Lung (tissue), 12 donors: Measurements from ENCODE around the gene UBE2I. TPM values are rescaled to one million over a fixed set of nuclear protein-coding genes. Genes with fewer than 3 reads are reported as not detected.

Source experiments
- ATAC-seq: fragments of 200-7000 bp; cut with Tn5 transposase; one replicate; pipeline ENCODE4 v1.9.1; 2020; ENCODE audit warnings: moderate number of reproducible peaks; ENCODE audit not compliant: insufficient read depth, low FRiP score
- DNase-seq, 3 donors: peaks; one replicate each; pipeline ENCODE4 v3.0.0-alpha.2; 2013 to 2017
- H3K27ac ChIP-seq, 2 donors: one replicate each; pipeline ENCODE4 v1.5.1; 2013; ENCODE audit warnings: mild to moderate bottlenecking in 2 of 2, moderate library complexity in 2 of 2, control low read depth in 1 of 2, inconsistent platforms in 1 of 2, low read depth in 1 of 2, low read length in 1 of 2
- H3K27me3 ChIP-seq, 3 donors: one replicate each; pipeline ENCODE4 v1.5.1; 2013; ENCODE audit warnings: low read length in 2 of 3; ENCODE audit not compliant: control insufficient read depth in 3 of 3, insufficient read depth in 3 of 3
- H3K36me3 ChIP-seq, 4 donors: one replicate each; pipeline ENCODE4 v1.5.1; 2013; ENCODE audit warnings: low read length in 4 of 4, mild to moderate bottlenecking in 1 of 4, moderate library complexity in 1 of 4; ENCODE audit not compliant: control insufficient read depth in 4 of 4, insufficient read depth in 4 of 4
- H3K4me1 ChIP-seq, 5 donors: one replicate each; pipeline ENCODE4 v1.5.1; 2013; ENCODE audit warnings: low read length in 5 of 5, mild to moderate bottlenecking in 2 of 5, moderate library complexity in 1 of 5; ENCODE audit not compliant: control insufficient read depth in 5 of 5, insufficient read depth in 5 of 5
- H3K4me3 ChIP-seq: one replicate; pipeline ENCODE4 v1.5.1; 2013; ENCODE audit warnings: mild to moderate bottlenecking, control low read depth, moderate library complexity
- H3K9ac ChIP-seq, 2 donors: one replicate each; pipeline ENCODE4 v1.5.1; 2013; ENCODE audit warnings: low read length in 2 of 2, control low read depth in 1 of 2; ENCODE audit not compliant: insufficient read depth in 1 of 2
- H3K9me3 ChIP-seq, 4 donors: one replicate each; pipeline ENCODE4 v1.5.1; 2013; ENCODE audit warnings: low read length in 3 of 4, mild to moderate bottlenecking in 1 of 4, moderate library complexity in 1 of 4; ENCODE audit not compliant: control insufficient read depth in 4 of 4, insufficient read depth in 3 of 4
- CTCF ChIP-seq: IDR thresholded peaks from 2 replicates; pipeline ENCODE4 v1.5.1; 2012; ENCODE audit warnings: mild to moderate bottlenecking; ENCODE audit errors: control extremely low read depth, extremely low read depth
- WGBS, 2 donors: extraction: QIAGEN DNeasy Blood & Tissue Kit; methylation state at CpG; one replicate each; pipeline ENCODE4 v1.1.7; 2013; 5-methylcytosine and 5-hydroxymethylcytosine counted together
- polyA plus RNA-seq, 2 donors: library from polyadenylated mRNA; stranded (reverse); fragments of 200-250 nt; gene quantifications; one replicate each; pipeline ENCODE4 v1.2.1, GENCODE V29; 2013
- total RNA-seq, 2 donors: library from RNA; depleted of rRNA in 1 of 2; stranded (reverse); fragments of >200 nt in 1 of 2; gene quantifications; one replicate each; pipeline ENCODE4 v1.2.1, GENCODE V29; 2014 to 2021
- donor health status: control.
- donor health status: control.
- donor health status: Bipolar disorder and iron deficiency.
- donor health status: healthy.
- donor health status: DM: yes; HTN: yes; CAD: no.

Gene UBE2I
- total and polyA plus RNA-seq, 4 donors, result 63.9 to 96.8 (median 81.5) TPM

GRCh38 chr16:1347962-1348361 lies 38.5 kb downstream of the UBE2I start:
- Histone ChIP-seq H3K4me3 (no peak overlapping the region), H3K27ac (no peak overlapping the region), H3K9me3 (no peaks in the 10 kb centered on the region), H3K4me1 (peaks cover 4 to 17% (median 6%) of the 10 kb centered on the region in 5 donors), H3K27me3 (no peaks in the 10 kb centered on the region), H3K36me3 (peaks cover 0 to 23% (median 10%) of the 10 kb centered on the region in 4 donors), H3K9ac (no peak overlapping the region)
- DNase-seq (no peak), ATAC-seq (no peak)
- TF ChIP-seq CTCF, result no peak
- 90 to 92% methylated on average over 29 of the region's 29 CpGs for WGBS, 2 donors

GRCh38 chr16:1348441-1348840 lies 39.0 kb downstream of the UBE2I start:
- H3K9me3 ChIP-seq, result no peaks in the 10 kb centered on the region
- H3K36me3 ChIP-seq, result peaks cover 0 to 23% (median 10%) of the 10 kb centered on the region in 4 donors
- no peak for TF ChIP-seq CTCF
- no peak for ATAC-seq
- H3K4me1 ChIP-seq, result peaks cover 4 to 17% (median 6%) of the 10 kb centered on the region in 5 donors
- no peak overlapping the region for H3K27ac ChIP-seq
- H3K4me3 ChIP-seq, result no peak overlapping the region
- DNase-seq, result no peak
- no peak overlapping the region for H3K9ac ChIP-seq
- no peaks in the 10 kb centered on the region for H3K27me3 ChIP-seq
- WGBS, 2 donors, result 93 to 94% methylated on average over 14 to 15 of the region's 15 CpGs

GRCh38 chr16:1348926-1349325 lies 39.5 kb downstream of the UBE2I start:
- H3K27ac ChIP-seq, result no peak overlapping the region
- DNase-seq (no peak), ATAC-seq (no peak)
- H3K4me1 ChIP-seq, result peaks cover 4 to 17% (median 6%) of the 10 kb centered on the region in 5 donors
- no peak for TF ChIP-seq CTCF
- H3K4me3 ChIP-seq, result no peak overlapping the region
- H3K27me3 ChIP-seq, result no peaks in the 10 kb centered on the region
- no peaks in the 10 kb centered on the region for H3K9me3 ChIP-seq
- H3K36me3 ChIP-seq, result peaks cover 0 to 23% (median 10%) of the 10 kb centered on the region in 4 donors
- H3K9ac ChIP-seq, result no peak overlapping the region
- WGBS, 2 donors, result 87 to 93% methylated on average over 14 of the region's 14 CpGs

GRCh38 chr16:1349351-1349750 lies 39.9 kb downstream of the UBE2I start:
- no peak overlapping the region for H3K4me3 ChIP-seq
- H3K9ac ChIP-seq, result no peak overlapping the region
- ATAC-seq (no peak), DNase-seq (no peak)
- no peak overlapping the region for H3K27ac ChIP-seq
- peaks cover 4 to 17% (median 6%) of the 10 kb centered on the region in 5 donors for H3K4me1 ChIP-seq
- H3K36me3 ChIP-seq, result peaks cover 0 to 23% (median 10%) of the 10 kb centered on the region in 4 donors
- TF ChIP-seq CTCF, result no peak
- 87 to 93% methylated on average over 16 of the region's 16 CpGs for WGBS, 2 donors
- no peaks in the 10 kb centered on the region for H3K27me3 ChIP-seq
- H3K9me3 ChIP-seq, result no peaks in the 10 kb centered on the region
